ENCODE measurements around the gene MEGF9.

Gene MEGF9

DNA sequence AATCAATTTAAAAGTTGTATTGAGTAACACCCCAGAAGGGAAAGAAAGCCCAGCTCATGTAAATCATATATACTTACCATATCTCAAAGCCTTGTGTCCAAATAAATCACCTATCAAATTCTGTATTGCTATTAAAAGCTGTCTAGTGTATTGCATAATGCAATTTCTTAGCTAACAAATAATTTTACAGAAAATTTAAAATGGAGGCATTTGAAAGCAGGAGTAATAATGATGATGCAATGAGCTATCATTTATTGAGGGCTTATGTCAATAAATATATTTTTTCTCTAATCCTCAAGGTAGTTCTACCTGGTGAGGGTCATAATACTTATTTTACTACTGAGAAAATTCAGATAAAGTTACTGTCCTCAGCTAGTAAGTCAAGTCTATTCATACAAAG, 91.5 kb downstream of the MEGF9 start:
- no peak for DNase-seq (ENCODE audit: low read depth, low spot score)

DNA sequence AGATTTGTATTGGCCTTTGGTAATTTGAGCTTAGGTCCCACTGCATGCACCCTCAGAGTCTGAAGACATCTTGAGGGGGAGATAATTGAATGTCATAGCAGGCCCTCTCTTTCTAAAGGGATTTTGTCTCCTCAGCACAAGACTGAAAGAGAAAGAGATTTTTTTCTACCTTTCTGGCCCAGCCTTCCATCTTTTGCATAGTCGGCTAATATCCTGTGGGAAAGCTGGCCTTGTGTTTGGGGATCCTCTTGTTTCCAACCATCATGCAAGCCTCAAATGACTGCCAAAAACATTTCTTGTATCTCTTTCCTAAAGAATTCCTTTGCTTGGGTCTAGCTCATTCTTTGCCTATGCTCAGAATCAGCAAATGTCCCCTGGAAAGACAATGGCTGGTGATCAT, 92.3 kb downstream of the MEGF9 start:
- no peak for DNase-seq (ENCODE audit: low read depth, low spot score)

DNA sequence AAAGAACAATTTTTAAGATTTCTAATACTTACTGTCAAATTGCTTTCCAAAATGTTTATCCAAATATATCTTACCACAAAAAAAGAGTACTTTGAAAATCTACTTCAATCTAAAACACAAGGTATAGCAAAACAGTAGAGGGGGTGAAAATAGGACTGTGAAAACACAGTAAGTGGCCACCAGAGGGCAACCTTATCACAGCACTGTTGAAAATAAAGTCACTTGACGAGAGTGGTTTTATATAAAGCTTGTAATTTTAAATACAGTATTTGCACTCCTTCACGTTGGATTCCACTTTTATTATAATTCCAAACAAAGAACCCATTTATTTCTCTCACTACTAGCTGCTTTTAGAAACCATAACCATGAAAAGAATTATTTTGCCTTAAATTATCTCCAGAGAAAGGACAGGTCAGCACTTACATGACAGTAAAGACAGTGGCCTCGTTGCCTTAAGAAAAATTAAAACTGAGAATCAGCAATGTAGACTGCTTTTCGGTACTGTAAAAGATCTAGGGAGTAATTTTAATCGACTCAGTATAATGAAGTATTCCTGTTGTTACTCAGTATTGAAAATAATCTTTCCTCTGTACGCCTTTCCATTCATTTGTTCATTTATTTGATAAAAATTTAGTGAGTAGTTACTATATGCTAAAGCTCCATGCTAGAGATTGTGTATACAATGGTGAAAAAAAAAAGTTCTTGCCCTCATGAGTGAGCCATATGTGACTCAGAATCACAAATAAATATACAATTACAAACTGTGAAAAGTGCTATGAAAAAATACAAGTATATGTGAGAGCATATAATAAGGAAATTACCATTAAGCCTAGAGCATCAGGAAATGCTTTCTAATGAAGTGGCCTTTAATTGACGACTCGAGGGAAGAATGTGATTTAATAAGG, 94.3 kb downstream of the MEGF9 start:
- DNase-seq (ENCODE audit: low read depth, low spot score): peak; percentile 81

DNA sequence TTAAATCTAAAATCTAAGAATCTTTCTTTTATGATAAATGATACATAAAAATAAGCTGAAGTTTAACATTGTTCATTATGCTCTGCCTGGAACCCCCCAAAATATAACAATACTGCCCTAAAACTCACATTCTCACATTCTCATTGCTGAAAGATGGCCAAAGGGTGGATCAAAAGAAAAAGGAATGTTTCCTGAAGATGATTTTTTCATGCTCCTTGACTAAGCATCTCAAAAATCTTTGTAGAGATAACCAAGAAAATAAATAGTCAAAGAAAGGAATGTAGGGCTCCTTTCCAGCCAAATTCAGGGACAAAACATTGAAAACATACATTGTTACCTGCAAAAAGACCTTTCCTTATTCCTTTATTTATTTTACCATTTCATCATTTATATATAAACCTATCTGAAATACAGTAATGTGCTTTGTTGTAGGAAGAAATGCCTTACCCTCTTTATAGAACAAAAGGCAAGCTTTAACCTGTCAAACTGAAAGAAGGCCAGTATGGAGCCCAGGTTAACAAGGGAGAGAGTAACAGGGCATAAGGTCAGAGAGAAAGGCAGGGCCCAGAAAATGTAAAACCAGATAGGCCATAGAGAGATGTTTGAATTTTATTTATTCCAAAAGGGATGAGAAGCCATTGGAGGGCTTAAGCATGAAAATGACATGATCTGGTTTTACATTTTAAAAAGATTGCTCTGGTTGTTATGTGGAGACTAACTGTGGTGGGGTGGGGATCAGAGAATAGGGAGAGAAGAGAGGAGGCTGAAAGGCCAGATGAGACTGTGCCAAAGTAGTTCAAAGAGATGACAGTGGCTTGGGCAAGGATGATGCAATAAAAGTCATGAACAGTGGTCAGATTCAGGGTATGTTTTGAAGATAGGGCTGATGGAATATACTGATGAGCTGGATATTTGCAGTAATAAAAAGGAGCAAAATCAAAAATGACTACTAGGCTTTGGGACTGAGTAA, 97.0 kb downstream of the MEGF9 start:
- peak; percentile 30 for DNase-seq (ENCODE audit: low read depth, low spot score)

DNA sequence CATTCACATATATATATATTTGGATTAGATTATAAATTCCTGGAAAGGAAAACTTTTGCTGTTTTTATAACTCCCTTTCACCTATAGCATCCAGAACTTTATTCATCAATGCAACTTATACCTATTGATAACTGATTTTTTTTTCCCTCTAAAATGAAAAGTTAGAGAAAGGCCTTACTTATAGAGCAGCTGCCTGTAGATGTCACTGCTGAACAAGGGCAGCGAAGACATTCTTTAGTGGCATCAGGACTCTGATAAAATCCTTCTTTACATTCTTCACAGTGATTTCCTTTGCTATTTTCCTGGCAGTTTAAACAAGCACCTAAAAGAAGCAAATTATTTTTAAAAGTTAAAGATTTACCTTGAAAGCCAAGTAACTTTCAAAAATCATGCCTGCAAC, 102.1 kb downstream of the MEGF9 start:
- DNase-seq (ENCODE audit: low read depth, low spot score): peak; percentile 14

DNA sequence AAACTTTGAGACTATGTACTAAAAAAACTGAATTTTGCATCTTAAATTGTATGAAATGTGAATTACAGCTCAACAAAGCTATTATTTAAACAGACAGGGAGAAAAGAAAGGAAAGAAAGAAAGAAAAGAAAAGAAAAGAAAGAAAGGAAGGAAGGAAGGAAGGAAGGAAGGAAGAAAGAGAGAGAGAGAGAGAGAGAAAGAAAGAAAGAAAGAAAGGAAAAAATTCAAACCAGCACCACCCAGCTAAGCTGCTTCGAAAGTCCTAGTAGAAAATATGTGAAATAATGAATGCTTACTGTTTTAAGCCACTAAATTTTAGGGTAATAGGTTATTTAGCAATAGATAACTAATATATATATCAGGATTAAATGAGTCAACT, 102.6 kb downstream of the MEGF9 start:
- DNase-seq (ENCODE audit: low read depth, low spot score): no peak

DNA sequence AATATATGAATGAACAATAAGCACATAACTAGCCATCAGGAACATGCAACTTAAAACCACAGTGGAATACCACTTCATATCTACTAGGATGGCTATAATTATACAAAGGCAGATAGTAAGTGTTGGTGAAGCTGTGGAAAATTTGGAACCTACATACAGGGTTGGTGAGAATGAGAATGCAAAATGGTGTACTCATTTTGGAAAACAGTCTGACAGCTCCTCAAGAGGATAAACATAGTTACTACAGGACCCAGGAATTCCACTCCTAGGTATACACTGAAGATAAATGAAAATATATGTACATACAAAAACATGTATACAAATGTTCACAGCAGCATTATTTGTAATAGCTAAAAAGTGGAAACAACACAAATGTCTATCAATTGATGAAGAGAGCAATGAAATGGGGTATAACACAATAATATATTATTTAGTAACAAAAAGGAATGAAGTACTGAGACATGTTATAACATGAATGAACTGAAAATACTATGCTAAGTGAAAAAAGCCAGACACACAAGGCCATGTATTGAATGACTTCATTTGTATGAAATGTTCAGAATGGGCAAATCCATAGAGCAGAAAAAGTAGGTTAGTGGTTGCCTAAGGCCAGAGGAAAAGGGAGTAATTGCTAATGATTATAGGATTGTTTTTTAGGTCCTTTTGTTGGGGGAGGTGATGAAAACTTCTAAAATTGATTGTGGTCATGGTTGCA, 103.1 kb downstream of the MEGF9 start:
- no peak for DNase-seq (ENCODE audit: low read depth, low spot score)

DNA sequence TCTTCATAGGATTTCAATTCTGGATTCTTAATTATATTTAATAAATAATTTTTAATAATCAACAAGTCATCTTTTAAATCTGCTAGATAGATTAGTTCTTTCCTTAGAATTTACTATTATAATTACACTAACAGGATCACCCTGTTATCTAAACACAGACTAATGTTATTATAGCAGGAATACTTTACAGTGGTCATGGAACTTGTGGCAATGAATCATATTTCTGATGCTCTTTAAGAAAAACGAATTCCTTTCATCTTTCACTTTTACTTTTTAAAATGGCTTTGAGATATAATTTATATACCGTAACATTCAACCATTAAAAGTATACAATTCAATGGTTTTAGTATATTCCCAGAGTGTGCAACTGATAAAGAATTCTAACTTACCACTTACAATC, 104.6 kb downstream of the MEGF9 start:
- DNase-seq (ENCODE audit: low read depth, low spot score): no peak

DNA sequence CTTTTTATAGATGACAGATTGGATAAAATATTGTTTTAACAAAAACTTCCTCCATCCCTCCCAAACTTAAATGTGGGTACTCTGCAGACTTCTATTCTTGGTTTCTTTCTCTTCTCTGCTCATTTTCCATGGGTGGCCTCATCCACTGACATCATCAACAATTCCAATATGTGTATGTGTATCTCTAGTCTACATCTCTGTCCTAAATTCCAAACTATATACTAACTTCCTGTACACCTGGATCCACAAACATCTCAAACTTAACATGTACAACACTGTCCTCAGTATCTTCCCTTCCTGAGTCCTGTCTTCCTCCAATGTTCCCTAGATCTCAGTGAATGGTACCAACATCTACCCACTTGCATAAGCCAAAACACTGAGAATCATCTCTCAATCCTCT, 105.8 kb downstream of the MEGF9 start:
- no peak for DNase-seq (ENCODE audit: low read depth, low spot score)

DNA sequence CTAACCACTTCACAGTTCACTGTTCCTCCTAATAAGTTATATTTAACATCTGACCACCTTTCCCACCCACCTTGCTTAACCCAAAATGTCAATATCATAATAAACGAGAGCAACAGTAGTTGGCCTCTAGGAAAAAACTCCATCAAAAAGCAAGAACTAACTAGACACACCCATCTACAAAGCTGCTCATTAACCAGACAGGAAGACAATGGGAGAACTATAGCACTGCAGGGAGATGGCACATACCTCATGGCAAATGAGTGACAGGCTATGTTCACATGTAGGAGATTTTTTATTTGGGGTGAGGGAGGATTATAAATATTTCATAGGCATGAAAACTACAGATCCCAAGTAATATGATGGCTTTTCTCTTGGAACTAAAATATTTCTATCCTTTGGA, 110.7 kb downstream of the MEGF9 start:
- DNase-seq (ENCODE audit: low read depth, low spot score): no peak

DNA sequence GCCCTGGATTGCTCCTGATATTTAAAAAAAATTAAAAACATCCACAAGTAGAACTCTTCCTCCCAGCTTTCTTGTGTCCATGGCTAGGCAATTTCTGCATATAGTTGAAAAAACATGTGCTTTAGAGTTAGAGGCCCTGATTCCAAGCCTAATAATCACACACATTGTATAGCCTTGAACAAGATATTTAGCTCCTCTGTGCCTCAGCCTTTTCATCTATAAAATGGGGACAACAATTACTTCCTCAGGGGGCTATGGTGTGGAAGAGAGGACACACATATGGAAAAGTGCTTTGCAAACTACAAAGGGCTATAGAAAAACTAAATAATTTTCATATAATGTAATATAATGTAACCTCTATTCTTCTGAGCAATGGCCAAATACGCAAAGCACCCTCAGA, 111.3 kb downstream of the MEGF9 start:
- DNase-seq (ENCODE audit: low read depth, low spot score): no peak

DNA sequence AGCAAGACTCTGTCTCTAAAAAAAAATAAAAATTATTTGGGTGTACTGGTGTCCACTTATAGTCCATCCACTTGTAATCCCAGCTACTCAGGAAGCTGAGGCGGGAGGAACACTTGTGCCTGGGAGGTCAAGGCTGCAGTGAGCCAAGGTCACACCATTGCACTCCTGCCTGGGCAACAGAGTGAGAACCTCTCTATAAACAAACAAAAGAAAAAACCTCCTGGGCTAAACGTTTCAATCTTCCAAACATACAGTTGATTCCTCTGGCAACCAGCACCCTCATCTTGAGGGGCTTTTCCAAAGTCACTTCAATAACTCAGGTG, 120.4 kb downstream of the MEGF9 start:
- no peak for DNase-seq (ENCODE audit: low read depth, low spot score)

DNA sequence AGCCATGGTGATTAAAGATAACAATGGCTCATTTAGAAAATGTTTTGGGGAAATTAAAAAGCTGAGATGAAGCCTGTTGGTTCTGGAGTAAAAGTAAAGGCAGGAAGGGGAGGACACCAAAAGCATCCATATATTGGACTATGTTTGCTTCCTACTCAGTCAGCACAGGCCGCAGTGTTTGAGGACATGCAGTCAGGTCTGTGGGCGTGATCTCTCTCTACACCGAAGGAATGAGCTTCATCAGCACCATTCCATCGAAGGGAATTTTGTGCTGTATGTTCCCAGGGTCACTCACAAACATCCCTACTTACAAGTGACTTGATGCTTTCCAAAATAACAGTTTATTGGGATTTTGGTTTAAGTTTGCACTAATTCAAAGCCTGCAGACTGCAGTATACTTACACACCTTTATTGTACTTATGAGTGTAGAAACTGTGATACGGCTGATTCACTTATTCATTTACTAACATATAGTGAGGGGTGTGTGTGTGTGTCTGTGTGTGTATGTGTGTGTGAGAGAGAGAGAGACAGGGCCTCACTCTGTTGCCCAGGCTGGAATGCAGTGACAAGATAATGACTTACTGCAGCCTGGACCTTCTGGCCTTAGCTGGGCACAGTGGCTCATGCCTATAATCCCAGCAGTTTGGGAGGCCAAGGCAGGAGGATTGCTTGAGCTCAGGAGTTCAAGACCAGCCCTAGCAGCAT, 120.9 kb downstream of the MEGF9 start:
- no peak for DNase-seq (ENCODE audit: low read depth, low spot score)

DNA sequence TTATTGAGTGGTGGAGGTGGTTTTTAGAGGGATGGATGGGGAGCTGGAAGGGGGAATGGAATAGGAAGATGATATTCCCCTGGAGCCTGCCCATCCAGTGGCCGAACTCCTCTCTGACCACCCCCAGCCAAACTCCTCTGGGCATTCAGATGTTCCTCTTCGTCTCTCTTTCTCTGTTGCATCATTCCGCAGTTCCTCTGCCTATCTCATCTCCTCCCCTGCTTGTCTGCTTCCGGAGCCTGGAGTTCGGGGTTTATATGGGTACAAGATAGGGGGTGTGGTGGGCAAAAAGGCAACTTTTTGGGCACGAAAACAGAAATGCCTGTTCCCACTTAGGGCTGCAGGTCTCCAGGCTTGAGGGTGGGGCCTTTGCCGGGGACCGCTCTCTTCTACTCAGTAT, 122.1 kb downstream of the MEGF9 start:
- DNase-seq (ENCODE audit: low read depth, low spot score): no peak

DNA sequence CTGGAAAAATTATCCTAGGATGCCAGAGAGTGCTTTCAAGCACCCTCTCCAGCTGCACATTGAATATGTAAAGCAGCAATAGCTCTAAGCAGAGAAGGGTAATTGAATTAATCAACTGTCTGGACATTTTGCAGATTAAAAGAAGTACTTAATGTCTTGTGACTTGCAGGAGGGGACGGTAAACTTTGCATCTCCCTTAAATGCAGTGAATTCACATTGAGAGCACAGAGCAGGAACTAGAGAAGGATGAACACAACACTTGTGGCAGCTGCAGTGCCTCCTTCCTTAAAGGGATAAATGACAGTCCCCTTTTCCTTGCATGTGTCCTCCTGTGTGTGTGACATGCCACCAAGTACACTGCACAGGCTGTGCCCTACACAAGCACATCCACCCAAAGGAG, 126.9 kb downstream of the MEGF9 start:
- no peak for DNase-seq (ENCODE audit: low read depth, low spot score)

DNA sequence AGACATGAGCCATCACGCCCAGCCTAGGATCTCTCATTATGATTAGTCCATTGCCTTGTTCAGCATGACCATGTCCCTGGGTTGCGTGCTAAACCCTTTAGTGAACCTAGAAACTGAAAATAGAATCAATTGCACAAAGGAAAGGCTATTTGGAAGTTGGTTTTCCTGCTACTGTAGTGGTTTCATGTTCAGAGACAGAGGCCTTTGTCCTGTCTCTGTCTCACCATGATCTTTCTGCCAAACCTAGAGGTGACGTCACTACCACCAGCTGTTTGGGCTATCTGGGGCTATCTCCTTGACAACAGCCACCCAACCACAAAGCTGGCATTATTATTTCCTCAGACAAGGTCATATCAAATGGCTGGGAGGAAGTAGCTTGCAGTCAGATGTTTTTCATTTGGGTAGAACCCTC, 130.3 kb downstream of the MEGF9 start:
- peak; percentile 95 for DNase-seq (ENCODE audit: low read depth, low spot score)

DNA sequence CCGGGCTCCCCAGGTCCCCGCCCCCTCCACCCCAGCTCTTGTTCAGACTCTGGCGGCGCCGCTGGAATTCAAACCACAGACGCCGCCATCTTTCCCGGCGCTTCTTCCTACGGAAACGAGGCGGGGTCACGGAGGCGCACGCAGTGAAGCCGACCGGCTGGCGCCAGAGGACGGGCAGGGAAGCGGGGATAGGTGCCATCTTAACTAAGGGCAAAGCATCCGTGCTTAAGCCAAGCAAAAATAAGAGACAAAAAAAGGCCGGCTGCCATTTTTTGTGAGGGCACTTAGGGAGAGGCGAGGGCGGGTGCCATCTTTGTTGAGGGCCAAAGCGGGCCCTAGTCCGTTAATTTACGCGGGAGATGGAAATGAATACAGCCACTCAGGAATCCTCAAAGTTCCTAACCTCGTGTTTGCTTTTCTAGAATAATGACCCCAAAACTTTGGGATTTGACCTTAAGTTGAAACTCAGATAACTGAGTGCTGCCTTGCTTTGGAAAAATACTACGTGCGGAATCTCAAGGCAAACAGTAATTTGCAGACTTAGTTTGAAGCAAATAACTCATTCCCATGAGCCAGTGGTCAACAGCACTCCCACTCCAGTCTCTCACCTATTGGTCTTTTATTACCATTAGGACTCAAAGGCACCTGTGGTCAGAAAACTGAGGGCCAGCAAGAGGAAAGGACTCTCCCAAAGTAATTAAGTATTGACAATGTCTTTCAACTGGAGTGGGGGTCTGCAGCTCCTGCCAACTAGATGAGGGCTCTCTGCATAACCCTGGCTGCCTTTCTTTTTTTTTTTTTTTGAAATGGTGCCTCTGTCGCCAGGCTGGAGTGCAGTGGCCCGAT, 134.0 kb downstream of the MEGF9 start, which contains the start of gene CDK5RAP2:
Gene CDK5RAP2 (minus strand): TSS at position 117 of the 846 bp plus-strand sequence. CDS start 189 bp downstream, outside the sequence.
- DNase-seq (ENCODE audit: low read depth, low spot score): peak; percentile 99

DNA sequence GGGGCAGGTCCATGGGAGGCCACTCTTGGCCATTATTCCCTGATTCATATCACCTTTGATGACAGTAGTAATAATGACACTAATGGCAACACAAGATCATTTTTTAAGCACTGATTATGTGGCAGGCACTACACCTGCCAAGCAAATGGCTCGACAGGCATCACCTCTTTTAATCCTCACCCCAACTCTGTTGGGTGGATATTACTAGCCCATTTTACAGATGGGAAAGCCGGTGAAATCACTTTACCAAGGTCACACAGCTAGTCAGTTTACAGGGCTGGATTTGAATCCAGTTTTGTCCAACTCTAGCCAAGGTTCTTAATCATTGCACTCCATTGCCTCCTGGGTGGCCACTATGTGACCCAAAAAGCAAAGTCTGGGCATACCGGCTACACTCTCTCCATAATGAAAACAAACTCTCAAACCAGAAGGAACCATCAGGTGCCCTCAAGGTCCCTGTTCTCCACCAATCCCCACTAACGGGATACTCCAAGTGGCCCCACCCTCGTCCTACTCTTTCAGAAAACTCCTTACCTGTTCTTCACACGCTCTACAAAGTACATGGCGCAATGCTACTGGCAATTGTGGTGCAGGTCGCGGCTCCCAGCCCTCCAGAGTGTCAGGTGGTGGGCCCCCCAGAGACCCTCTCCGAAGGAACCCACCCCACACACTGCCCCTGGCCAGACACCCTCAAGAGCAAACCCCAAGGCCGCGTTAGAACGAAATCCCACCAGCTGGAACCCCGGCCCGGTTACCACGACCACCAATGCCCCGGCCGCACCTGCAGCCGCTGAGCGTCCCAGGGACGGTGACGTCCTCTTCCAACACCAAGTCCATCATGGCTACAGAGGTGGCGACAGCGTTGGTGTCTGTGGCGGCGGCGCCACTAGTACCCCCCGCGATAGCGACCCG, 134.9 kb downstream of the MEGF9 start:
- DNase-seq (ENCODE audit: low read depth, low spot score): peak; percentile 29

DNA sequence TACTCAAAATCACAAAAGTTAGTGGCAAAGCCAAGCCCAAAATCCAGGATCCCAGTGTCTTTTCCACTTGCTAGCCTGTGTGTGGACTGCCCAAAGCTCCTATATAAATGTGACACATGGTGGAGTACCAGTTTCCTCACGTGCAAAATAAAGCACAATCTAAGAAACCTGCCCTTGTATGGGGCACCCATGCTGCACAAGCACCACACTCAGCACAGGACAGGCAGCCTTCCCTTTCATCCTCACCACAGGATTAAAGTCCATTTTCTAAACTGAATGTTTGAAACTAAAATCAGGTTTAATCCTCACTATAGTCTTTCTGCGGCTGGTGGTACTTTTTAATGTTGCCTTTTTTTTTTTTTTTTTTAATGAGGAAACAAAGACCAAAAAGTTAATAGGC, 139.8 kb downstream of the MEGF9 start:
- no peak for DNase-seq (ENCODE audit: low read depth, low spot score)
